ENCODE measurements around the gene BEGAIN.

BEGAIN gene

DNA sequence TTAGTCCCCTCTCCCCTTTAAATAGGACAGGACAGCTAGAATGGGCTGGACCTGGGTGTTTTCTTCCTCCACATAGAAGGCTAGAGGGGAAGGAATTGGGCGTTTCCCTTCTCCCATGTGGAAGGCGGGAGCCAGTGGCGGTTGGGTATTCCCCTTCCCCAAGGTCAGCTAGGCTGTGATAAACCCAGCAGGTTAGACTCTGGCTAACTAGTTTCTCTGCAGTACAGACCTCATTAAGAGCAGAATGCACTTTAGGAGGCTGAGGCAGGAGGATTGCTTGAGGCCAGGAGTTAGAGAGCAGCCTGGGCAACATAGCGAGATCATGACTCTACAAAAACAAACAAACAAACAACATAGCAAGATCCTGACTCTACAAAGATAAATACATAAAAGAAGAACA is 92.6 kb downstream of the BEGAIN start:
- H3K4me1 ChIP-seq (ENCODE audit: control insufficient read depth, low read depth, low read length): no peaks in the 10 kb centered on the region
- H3K27ac ChIP-seq (ENCODE audit: low read length): no peak overlapping the region
- H3K9ac ChIP-seq (ENCODE audit: low read length): no peak overlapping the region
- H3K27me3 ChIP-seq (ENCODE audit: control insufficient read depth, insufficient read depth, low read length): no peaks in the 10 kb centered on the region
- H3K36me3 ChIP-seq (ENCODE audit: control insufficient read depth, low read depth, low read length): no peaks in the 10 kb centered on the region
- no peak overlapping the region for H3K4me3 ChIP-seq (ENCODE audit: low read length)
- no peaks in the 10 kb centered on the region for H3K9me3 ChIP-seq (ENCODE audit: control insufficient read depth, low read depth, low read length)

DNA sequence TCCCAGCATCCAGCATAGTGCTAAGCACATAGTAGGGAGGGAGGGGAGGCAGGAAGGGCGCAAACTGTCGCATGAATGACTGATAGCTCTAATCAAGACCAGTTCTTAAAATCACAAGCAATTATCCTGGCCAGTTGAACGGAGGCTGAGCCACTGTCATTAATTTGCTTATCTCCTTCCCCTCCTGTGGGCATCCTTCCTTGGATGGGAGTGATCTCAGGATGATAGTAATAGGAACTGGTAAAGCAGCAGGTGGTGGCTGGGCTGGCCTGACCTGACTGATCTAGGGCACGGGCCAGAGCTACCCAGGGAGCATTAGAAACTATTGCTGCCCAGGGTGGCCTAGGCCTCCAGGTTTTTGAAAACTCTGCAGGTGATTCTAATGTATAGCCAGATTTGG is 97.0 kb downstream of the BEGAIN start:
- Histone ChIP-seq H3K36me3 (ENCODE audit: control insufficient read depth, low read depth, low read length) (no peaks in the 10 kb centered on the region), H3K9ac (ENCODE audit: low read length) (no peak overlapping the region), H3K9me3 (ENCODE audit: control insufficient read depth, low read depth, low read length) (no peaks in the 10 kb centered on the region), H3K27ac (ENCODE audit: low read length) (no peak overlapping the region), H3K27me3 (ENCODE audit: control insufficient read depth, insufficient read depth, low read length) (no peaks in the 10 kb centered on the region), H3K4me3 (ENCODE audit: low read length) (no peak overlapping the region), H3K4me1 (ENCODE audit: control insufficient read depth, low read depth, low read length) (no peaks in the 10 kb centered on the region)

DNA sequence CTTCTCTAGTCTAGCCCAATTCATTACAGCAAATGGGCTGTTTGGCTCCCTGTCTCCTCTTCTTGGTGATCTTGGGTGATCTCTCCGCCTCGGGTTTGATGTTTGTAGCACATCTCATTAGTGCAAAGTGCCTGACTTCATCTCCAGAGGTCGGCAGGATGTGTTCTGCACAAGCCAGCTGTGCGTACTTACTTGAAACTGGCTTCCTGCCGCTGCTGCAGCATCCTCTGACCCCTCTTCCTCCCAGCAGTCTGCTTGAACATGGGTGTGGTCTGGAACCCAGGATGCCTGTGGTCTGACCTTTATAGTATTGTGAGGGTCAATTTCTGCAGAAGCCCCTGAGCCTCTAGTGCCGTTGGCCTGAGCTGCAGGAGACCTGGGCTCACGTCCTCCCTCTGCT is 99.2 kb downstream of the BEGAIN start:
- Histone ChIP-seq H3K9me3 (ENCODE audit: control insufficient read depth, low read depth, low read length) (no peaks in the 10 kb centered on the region), H3K27ac (ENCODE audit: low read length) (no peak overlapping the region), H3K9ac (ENCODE audit: low read length) (no peak overlapping the region), H3K4me1 (ENCODE audit: control insufficient read depth, low read depth, low read length) (no peaks in the 10 kb centered on the region), H3K4me3 (ENCODE audit: low read length) (no peak overlapping the region), H3K36me3 (ENCODE audit: control insufficient read depth, low read depth, low read length) (no peaks in the 10 kb centered on the region), H3K27me3 (ENCODE audit: control insufficient read depth, insufficient read depth, low read length) (no peaks in the 10 kb centered on the region)

DNA sequence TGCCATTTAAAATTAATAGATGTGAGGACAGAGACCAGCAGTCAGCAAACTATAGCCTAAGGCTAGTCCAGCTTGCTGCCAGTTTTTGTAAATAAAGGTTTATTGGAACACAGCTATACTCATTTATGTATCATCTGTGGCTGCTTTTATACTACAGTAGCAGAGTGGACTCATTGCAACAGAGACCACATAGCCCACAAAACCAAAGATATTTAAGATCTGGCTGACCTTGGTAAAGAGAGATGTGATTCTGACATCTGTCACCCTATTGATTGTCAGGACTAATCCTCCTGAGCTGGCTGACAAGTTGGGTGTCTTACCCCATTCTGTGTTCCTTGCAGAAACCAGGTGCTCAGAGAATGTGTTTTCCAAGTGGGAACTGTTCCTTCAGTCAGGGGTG is 99.9 kb downstream of the BEGAIN start:
- H3K4me1 ChIP-seq (ENCODE audit: control insufficient read depth, low read depth, low read length): no peaks in the 10 kb centered on the region
- H3K36me3 ChIP-seq (ENCODE audit: control insufficient read depth, low read depth, low read length): no peaks in the 10 kb centered on the region
- no peaks in the 10 kb centered on the region for H3K9me3 ChIP-seq (ENCODE audit: control insufficient read depth, low read depth, low read length)
- no peak overlapping the region for H3K4me3 ChIP-seq (ENCODE audit: low read length)
- H3K27ac ChIP-seq (ENCODE audit: low read length): no peak overlapping the region
- H3K27me3 ChIP-seq (ENCODE audit: control insufficient read depth, insufficient read depth, low read length): no peaks in the 10 kb centered on the region
- no peak overlapping the region for H3K9ac ChIP-seq (ENCODE audit: low read length)
